Ureter (tissue), 1 donor: Measurements from ENCODE around the gene ADAMTS9. TPM values are rescaled to one million over a fixed set of nuclear protein-coding genes. Genes with fewer than 3 reads are reported as not detected.
"Not testable (repeated sequence)": the region's sequence is repeated elsewhere in the genome, so short reads cannot be mapped to it uniquely, and the experiment has no call there.

Experiments
- DNase-seq: peaks from one replicate; pipeline ENCODE4 v3.0.0-alpha.2; 2020; ENCODE audit warnings: low spot score
- total RNA-seq: library from RNA; stranded (reverse); gene quantifications from one replicate; pipeline ENCODE4 v1.2.4, GENCODE V29; 2023
- donor health status: DM: yes; HTN: yes; CAD: no.

The ADAMTS9 gene
- total RNA-seq, 1 donor from 2014 or later: 153 TPM

DNA sequence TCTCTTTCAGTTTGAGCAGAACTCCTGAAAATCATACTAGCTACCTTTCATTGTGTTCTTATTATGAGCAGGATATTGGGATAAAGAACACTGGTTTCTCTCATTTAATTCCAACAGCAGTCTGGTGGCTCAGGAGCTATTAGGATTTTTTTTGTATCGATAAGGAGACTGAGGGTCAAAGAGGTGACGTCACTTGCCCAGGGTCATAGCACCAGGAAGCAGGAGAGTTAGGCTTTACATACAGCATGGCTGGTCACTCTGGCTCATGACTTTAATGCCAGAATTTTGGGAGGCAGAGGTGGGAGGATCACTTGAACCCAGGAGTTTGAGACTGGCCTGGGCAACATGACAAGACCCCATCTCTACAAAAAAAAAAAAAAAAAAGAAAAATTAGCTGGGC, 113.6 kb downstream of the ADAMTS9 start:
- DNase-seq: no peak

DNA sequence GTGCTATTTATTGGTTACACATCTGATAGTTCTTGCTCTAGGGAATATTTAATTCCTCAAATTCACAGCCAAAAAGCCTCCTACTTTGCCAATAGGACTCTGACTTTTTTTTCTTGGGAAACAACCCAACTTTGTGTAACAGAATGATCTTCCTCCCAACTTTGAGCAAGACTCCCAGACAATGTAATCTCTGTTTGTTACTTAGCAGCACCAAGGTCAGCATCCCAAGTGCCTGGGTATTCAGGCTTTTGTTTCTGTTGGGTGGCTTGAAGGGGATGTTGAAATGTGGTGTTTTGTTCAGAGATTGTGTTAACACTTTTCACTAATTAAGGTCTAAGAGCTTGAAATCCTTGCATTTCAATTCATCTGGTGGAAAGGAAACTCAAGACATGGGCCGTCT, 115.8 kb downstream of the ADAMTS9 start:
- no peak for DNase-seq

DNA sequence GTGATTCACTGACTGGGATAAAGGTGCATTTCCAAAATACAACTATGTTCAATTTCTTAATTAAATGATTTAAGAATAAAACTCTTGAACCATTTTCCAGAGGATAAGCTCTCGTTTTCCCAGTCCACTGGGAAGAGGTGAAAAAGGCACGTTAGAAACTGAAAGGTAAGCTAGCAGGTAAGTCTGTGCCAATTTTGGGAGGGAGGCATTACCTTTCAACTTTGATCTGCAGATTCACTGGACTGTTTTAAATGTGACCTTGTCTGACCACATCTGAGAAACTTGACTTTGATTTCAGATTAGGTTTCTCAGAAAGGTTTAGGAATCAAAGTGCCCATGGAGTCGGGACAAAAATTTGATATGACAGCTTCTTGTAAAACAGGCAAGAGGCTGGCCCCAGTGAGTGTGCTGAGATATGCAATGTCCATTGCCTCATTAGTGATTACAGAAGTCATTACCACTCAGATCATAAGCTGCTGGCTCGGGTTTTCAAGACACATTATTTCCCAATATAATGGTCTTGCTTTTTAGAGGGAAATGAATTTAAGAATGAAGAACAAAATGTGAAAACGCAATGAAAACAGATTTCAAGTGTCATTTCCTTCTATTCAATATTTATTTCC, 118.8 kb downstream of the ADAMTS9 start:
- no peak for DNase-seq

DNA sequence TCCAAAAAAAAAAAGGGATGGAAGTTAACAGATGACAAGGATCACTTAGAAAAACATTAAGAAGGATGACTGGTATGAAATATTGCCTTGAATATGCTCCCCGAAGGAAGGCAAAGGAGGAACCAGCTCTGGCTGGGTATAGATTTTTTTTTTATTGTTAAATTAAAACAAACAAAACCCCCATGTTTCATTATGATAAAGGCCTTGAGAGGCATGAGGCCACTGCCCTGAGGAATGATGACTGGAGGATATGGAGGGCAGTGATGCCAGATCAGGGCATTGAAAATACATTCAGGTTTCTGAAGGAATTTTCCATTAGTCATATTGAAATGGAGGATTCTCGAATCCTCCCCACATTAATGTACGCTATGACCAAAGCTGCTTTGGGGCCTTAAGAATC, 120.9 kb downstream of the ADAMTS9 start:
- DNase-seq: no peak

DNA sequence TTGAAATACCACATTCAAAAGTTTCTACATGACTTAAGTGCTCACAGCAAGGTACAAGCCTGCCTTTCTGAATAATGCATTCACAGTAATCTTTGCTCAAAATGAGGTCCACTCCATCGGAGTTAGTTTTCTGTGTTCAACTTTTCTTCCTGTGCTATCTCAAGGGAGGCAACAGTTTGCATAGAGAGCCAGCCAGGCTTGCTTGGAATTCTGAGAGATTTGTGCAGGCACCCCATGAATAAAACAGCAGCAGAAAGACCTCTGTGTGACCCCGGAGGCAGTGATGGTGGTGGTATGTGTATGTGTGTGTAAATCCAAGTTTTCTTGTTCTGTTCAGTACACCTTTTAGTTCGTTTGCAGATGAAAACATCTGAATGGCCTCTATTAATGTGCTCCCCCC, 124.0 kb downstream of the ADAMTS9 start:
- DNase-seq: no peak

DNA sequence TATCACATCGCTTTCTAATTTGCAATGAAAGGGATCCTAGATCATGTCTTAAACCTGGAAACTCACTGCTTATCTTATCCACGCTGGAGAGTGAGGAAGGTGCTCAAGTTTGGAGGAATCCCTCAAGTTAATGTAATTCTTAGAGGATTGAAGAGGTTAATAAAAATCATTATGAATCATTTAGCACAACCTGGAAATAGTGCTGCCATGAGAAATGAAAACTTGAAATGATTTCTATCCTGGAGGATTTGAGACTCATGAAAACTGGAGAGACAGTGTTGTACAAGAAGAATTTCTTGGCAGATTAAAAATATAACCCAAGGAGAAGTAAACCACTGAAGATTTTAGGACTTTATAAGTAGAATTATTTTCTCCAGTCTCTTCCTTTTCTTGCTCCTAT, 125.9 kb downstream of the ADAMTS9 start:
- DNase-seq: no peak

DNA sequence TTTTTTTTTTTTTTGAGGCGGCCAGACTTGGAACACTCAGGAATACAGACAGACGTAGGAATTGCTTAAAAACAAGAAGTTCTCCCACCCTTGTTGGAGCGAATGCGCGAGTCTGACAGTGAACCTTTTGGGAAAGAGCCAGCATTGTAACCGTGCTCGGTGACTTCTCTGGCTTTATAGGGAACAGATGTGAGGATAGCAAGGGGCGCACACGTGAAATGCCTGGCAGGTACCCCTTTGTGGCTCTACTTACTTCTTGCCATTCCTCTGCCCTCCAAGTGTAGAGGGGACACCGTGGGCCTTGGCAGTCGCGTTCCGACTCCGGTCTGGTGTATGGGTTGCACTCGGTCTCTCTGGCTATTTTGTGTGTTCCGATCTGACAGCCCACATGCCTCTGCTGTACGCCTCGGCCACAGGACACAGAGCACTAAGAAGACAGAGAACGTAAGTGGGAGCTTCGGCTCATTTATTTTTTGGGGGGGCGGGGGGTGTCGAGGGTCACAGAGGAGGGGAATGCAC, 126.4 kb downstream of the ADAMTS9 start:
- DNase-seq: no peak

DNA sequence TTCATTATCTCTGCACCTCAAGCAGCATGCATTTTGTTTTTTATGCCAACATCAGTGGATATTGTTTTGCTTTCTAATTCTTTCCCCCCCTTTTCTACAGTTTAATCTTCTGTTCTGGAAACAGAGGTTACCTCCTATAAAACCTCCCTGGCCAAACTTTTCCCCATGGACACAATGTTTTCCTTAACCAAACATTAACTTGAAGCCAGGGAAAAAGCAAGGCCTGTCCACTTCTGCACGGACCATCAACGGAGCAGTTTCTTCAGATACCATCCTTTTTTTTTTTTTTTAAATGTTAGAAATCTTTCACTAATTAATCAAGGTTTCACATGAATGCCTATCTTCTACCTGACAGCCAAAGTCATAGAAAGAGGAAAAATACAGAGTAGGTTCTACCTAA, 127.0 kb downstream of the ADAMTS9 start:
- DNase-seq: no peak

DNA sequence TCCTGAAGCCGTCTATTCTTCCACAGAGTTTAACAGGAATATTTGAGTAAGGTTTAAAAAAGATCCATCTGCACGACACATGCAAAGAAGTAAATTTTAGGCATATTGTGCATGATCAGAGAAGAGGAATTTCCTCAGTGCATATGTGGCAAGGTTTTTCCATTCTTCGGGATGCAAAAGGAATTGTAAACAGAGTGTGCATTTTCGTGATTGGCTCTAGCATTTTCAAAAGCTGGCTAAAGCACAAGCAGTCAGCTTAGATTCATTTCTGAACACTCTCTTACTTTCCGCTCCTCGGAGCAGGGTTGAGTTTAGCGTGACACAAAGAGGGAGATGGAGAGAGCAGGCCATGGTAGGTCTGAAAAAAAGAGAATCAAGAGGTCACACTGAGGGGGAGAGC, 128.2 kb downstream of the ADAMTS9 start:
- no peak for DNase-seq

DNA sequence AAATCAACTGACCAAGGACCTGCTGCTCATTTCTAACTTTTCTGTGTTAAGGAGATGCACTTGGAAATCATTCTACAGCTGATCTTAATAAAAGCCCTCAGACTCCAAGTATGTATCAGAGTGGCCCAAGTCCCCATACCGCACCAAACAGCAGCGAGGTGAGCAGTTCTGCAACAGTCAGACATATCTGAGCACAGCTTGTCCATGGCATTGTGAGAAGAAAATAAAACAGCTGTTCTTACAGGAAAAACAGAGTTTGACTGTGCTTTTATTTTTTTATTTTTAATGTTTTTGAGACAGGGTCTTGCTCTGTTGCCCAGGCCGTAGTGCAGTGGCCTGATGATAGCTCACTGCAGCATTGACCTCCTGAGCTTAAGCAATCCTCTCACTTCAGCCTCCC, 131.8 kb downstream of the ADAMTS9 start:
- DNase-seq: no peak

DNA sequence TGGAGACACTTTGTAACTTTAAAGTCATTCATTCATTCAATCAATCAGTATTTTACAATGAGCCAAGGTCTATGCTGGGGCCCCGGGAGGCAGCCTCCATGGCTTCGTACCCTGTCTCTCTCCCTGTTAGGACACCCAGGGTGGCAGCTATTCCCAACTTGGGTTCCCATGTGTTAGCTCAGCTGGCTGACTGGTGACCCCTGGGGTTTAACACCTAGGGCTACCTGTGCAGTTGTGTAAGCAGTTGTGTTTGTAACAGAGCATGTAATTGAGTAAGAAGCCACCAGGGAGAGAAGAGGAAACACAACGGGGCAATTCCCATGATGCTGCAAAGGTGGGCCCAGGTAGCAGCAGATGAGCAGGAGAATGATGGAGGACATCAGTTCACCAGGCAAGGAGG, 132.4 kb downstream of the ADAMTS9 start:
- no peak for DNase-seq

DNA sequence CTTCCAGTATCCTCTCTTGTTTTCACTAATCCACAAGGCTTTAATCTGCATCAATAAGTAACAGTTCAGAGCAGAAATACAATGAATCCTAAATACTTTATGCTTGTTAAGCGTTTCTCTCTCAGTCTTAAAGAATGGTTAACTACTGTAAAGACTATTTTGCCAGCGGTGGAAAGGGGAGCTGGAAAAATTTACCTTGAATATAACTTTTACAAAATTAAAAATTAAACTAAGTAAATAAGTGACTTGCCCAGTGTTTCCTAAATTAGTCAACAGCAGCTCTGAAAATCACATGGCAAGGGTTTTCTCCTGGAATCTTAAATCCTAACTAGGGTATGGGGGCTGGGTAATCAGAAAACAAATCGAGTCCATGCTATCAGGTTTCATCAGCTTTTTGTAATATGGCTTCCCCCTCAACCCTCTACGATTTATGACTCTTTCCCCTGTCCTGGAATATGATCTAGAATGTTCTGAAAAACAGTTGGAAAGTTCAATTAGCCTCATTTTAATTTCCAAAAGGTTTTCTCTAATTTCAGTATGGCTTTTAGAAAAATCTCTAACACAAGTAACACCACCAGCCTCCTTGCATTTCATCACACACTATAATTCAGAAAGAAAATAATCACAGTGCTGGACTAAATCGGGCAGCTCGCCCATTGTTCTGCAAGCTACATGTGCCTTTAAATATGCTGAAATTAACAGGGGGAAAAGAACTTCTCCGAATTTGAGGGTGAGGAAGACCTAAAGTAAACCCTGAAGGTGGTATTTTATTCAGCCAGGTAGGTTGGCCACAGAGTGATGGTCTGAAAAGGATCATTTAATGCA, 133.5 kb downstream of the ADAMTS9 start:
- DNase-seq: no peak

DNA sequence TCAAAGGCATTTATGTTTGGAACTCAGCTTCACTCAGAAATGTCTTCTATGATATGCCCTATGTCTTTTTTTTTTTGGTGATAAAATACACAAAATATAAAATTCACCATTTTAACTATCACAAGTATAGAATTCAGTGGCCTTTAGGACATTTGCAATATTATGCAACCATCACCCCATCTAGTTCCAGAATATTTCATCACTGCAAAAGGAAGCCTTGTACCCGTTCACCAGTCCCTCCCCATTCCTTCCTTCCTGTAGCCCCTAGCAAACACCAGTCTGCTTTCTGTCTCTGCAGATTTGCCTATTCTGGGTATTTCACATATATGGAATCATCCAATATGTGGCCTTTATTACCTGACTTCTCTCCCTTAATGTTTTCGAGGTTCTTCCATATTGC, 134.8 kb downstream of the ADAMTS9 start:
- DNase-seq: no peak

DNA sequence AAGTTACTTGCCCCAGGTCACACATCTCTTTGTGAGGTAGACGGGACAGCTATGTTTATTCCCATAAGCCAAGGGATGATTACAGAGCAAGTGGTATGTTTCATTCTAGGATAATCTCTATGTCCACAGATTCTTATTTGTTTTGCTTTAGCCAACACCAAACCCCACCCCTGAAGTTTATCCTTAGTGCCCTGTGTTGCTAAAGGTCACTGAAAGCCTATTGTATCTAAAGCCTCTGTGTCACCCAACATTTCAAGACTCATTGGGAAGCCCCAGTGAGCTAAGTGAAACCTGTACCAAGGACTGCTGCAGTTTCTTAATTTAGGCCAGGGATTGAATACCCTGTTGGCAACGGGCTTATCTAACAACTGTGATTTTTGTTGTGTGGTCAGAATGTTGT, 135.6 kb downstream of the ADAMTS9 start:
- DNase-seq: no peak

DNA sequence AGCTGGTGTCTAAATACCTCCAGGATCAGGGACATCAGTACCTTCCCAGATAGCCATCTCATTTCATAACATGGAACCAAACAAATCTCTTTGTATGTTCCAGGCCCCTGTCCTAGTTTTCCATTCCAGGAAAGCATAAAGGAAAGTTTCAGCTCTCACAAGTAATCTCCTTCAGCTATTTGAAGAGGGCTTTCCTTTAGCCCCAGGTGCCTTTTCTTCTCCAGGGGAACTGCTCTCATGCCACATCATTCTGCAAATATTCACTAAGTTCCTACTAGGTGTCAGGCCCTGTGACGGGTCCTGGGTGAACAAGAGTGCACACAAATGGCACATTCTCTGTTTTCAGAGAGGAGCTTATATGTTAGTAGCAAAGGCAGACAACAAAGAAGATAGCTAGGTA, 136.1 kb downstream of the ADAMTS9 start:
- no peak for DNase-seq

DNA sequence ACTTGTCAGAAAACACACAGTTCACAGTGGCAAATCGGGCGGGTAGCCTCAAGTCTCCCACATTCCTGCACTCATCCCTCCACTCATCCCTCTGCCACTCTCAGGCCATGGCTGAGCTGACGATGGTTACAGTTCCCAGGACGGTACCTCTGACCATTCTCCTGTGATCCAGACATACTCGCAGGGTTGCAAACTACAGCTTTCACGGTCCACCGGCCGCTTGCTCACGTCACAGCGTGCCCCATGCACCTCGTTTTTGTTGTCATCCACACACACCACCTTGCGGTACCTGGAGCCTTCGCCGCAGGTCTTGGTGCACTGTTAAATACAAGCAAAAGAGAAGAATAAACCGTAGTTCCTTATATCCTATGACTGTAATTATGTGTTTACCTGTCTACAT, 137.1 kb downstream of the ADAMTS9 start:
- no peak for DNase-seq

DNA sequence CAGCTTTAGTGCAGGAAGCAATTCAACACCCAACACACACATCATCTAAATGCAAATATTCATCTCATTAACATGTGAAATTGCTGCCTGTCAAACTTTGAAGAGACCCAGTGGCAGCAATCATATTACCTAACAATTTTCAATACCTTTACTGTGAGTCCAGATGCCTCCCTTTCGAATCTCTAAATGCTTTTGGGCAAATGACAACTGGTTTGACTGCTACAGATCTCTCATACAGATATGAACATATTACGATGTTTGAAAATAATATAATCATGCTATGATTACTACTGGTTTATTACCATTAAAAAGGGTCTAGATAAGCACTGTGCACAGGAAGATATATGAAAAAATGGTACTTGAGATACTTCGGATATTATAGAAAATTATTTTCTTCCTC, 137.9 kb downstream of the ADAMTS9 start:
- no peak for DNase-seq

DNA sequence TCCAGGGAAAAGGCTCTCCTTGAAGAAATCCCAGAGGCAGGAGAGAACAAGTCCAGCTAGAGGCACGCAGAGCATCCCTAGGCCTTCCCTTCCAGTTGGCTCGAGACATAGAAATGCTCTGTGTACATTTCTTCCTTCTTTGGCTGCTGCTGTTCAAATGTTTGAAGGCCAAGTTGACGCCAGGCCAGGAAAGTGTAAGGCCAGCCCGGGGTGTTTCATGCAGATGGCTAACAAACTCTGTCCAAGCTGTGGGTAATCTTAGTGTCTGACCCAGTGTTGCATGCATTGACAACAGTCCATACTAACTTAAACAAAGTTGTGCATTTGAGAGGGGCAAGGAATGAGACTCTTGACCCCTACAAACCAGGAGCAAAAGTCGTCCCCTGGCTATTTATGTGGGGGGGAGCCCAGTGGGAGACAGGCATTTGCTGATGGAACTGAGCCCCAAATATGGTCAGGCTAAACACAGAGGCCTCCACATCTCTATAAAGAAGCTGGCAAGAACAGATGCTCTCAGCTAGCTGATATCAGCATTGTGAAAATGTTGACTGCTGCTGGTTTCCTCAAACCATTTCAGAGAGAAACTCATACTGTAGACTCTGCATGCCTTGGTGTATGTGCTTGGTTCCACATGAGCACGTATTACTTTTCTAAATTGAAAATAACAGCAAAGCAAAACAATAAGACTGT, 139.5 kb downstream of the ADAMTS9 start:
- DNase-seq: peak; percentile 73

DNA sequence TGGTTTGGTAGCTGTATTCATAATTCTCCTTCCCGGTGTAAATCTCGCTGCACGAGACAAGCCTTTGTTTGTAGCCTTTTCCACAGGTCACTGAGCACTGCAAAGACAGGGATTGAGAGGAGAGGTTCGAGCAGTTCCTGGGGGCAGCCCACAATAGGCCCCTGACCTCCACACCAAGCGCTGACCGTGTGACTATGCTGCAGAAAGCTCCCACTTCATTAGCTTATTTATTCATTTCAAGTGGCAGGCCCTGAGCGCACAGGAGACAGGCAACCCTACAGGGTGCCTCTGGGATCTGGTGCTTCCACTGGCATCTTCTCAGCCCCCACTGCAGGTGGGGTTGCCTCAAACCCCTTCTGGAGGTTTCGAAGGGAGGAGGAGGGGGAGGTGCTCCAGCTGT, 140.9 kb downstream of the ADAMTS9 start:
- DNase-seq: no peak

DNA sequence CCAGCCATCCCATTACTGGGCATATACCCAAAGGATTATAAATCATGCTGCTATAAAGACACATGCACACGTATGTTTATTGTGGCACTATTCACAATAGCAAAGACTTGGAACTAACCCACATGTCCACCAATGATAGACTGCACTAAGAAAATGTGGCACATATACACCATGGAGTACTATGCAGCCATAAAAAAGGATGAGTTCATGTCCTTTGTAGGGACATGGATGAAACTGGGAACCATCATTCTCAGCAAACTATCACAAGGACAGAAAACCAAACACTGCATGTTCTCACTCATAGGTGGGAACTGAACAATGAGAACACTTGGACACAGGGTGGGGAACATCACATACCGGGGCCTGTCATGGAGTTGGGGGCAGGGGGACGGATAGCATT, 142.6 kb downstream of the ADAMTS9 start:
- not testable (repeated sequence) for DNase-seq

DNA sequence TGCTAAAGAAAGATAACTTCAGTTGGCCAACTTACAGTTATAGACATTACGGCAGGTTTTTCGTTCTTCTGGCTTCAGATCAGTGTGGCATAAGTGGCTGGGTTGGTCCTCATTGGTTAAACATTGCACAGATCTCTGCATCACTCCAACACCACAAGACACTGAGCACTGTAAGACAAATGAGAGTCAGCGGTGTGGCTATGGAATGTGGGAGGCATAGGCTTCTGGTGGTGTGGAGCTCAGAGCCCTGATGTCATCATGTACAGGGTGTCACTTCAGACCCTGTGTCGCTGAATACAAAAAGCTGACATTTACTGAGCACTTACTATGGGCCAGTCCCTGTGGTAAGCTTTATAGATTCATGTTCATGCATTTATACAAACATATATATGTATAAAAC, 146.0 kb downstream of the ADAMTS9 start:
- no peak for DNase-seq

DNA sequence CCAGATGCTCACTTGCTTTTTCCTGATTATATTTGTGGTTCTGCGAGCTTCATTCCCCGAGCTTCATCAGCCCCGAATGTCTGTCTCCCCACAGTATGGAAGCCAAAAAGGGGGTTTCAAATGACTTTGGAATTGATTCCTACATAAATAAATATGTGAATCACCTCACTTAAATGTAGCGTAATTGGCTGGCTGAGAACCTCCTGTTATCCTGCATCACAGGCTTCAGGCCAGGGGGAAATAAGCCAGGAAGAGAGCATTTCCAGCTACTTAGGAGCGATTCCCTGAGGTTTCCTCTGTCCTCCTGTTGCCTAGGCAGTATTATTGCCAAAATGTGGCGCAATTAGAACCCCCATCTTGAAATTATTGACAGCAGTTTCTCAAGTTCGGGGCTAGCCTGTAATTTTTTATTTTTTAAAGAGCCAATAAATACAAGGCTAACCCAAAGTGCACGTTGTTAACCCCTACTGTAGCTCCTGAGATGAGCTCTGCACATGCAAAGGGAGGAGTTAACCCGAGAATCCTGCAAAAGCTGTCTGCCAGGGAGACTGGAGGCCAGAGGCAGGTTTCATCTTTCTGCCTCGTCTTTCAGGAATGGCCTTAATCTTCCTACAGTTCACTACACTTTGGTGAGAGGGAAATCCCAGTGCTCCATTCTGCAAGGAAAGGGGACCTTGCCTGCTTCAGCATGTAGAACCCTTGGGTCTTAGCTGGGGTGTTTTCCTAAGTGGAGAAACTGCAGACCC, 148.2 kb downstream of the ADAMTS9 start:
- DNase-seq: peak; percentile 68
